ENCODE data around the gene GBGT1.

GBGT1 gene

DNA sequence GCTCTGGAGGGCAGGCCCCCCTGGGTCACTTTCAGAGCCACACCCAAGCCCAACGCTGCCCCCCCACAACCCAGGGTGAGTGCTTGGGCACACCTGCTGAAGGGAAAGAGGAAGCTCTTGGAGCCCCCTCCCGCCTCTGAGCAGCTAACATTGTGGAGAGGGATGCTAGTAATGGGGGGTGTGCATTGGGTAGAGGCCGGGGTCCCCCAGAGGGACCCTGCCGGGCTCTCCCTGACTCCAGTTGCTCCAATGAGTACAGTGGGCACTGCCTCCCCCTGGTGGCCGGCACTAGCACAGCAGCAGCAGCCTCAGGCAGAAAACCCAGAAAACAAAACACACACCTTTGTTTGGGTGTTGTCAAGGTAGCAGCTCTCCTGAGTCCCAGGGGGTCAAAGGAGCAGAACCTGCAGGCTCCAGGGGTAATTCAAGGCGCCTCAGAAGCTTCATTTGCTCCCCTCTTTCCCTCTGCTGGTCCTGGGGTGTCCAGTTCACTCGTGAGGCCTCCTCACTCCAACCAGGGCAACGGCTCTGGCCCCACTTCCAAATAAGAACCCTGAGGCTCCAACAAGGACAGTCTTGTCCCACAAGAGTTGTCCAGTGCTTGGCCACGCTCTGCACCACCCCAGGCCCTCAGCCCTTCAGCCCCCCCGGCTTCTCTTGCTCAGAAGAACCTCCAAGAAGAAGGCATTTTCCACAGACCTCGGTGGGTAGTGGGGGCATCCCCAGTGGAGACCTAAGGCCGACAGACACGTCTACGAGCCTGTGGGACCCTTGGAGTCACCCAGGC lies 16.1 kb downstream of the GBGT1 start:
- DNase-seq (ENCODE audit: low read depth) = peak; percentile 82
- TF ChIP-seq CTCF (IDR thresholded peaks at IDR 0.05; ENCODE audit: insufficient read depth, low read depth, low read length, missing control alignments) = peak; percentile 99
- peak overlapping the region; percentile 90 for H3K4me3 ChIP-seq (ENCODE audit: low read depth, low read length)

DNA sequence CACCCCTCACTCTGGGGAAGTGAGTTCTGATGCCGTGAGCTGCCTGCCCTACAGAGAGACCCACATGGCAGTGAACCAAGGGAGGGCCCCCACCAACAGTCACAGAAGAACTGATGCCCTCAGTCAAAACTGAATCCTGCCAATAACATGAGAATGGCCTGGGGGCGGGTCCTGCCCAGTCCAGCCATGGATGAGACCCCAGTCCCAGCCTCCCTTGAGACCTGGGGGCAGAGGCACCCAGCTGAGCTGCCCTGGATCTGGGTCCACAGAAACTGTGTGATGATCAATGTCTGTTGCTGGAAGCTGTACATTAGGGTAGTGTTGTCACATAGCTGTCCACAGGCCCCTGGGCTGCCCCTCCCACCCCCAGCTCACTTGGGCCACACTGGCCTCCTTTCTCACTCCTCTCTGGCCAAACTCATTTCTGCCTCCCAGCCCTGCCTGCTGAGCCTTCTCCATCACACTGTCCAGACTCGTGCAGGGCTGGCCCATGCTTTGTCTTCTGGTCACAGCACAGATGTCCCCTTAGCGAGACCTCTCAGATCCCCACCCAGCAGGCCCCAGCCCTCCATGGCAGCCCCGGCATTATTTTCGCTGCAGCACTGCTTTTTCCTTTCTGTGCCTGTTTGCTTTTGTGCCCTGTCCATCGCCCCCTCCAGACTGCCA lies 16.8 kb downstream of the GBGT1 start:
- no peak for DNase-seq (ENCODE audit: low read depth)
- peak overlapping the region; percentile 90 for H3K4me3 ChIP-seq (ENCODE audit: low read depth, low read length)
- TF ChIP-seq CTCF (IDR thresholded peaks at IDR 0.05; ENCODE audit: insufficient read depth, low read depth, low read length, missing control alignments) = no peak

DNA sequence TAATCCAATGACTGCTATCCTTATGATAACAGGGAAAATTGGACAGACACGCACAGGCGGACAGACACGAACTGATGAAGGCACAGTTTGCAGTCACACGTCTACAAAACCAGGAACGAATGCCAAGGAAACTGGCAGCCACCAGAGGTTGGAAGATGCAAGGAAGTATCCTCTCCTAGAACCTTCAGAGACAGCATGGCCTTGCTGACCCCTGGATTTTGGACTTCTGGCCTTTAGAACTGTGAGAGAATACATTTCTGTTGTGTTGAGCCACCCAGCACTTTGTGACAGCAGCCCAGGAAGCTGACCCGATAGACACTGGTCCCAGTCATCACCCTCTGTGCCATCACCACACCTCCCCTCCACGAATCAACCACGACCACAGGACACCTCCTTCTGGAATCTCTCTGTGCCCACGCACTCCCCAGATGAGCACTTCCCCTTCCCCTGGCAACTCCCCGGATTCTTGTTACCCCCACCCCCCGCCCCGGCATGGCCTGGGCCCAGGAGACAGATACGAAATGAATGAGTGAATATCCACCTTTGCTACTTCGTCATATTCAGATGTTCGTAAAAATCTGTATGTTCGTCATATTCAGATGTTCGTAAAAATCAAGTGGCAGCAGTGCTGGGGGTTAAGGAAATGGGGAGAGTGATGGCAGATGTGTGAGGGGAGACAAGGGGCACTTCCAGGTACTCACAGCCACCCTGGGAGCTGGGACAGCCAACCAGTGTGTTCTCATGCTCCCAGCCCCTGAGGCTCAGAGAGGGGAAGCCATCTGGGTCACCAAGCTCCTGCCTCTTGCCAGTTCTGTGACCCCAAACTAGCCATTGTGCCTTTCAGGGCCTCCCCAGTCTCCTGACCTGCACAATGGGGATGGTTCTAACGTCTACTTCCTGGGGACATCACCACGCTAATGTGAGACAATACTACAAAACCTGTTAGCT lies 18.5 kb downstream of the GBGT1 start:
- DNase-seq (ENCODE audit: low read depth) = no peak
- no peak for TF ChIP-seq CTCF (IDR thresholded peaks at IDR 0.05; ENCODE audit: insufficient read depth, low read depth, low read length, missing control alignments)
- peak overlapping the region; percentile 51 for H3K4me3 ChIP-seq (ENCODE audit: low read depth, low read length)

DNA sequence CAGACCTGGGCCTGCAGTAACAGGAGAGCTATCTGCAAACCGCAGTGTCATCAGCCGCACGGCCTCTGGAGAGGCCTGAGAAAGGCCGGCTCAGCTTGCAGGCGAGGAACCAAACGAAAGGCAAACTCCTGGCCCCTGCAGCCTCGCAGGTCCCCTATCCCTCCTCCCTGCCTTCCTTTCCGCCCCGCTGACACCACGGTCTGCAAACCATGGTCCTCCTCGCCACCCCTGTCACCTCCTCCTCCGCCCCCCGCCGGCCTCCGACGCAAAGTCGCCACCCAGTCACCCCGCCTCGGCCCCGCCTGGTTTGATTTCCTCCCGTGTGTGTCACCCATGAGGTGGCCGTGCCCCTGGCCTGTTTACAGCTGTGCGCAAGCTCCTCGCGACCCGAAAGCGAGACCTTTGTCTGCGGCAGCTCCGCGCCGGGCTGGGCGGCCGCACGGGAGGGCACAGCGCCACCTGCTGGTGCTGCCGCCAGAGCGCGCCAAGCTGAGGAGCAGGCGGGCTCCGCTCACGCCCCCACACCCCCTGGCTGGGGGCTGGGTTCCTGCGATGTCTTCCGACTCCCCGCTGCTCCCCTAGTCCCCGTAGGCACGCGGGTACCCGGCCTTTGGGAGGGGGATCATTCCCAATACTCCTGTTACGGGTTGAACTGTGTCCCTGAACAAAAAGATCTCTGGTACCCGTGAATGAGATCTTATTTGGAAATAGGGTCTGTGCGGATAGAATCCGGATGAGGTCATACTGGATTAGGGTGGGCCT lies 19.4 kb downstream of the GBGT1 start:
- H3K4me3 ChIP-seq (ENCODE audit: low read depth, low read length) = peak overlapping the region; percentile 51
- TF ChIP-seq CTCF (IDR thresholded peaks at IDR 0.05; ENCODE audit: insufficient read depth, low read depth, low read length, missing control alignments) = peak; percentile 98
- peak; percentile 97 for DNase-seq (ENCODE audit: low read depth)

GRCh38 chr9:133143639-133144141 lies 20.0 kb downstream of the GBGT1 start:
- TF ChIP-seq CTCF (IDR thresholded peaks at IDR 0.05; ENCODE audit: insufficient read depth, low read depth, low read length, missing control alignments) = no peak
- DNase-seq (ENCODE audit: low read depth) = no peak
- H3K4me3 ChIP-seq (ENCODE audit: low read depth, low read length) = peak overlapping the region; percentile 51

Measured in GM12865 (cell line).